Measurements from ENCODE around the gene ZRANB1. TPM values are rescaled to one million over a fixed set of nuclear protein-coding genes. Genes with fewer than 3 reads are reported as not detected.

The ZRANB1 gene
- total RNA-seq, 4 donors from 2014 or later = 35.5 to 44.7 (median 37.4) TPM

GRCh38 chr10:124999433-125000365 lies 57.8 kb downstream of the ZRANB1 start:
- TF ChIP-seq CTCF (IDR thresholded peaks at IDR 0.05; ENCODE audit: low read depth) = no peak

GRCh38 chr10:125000366-125001312 lies 58.7 kb downstream of the ZRANB1 start:
- no peak for TF ChIP-seq CTCF (IDR thresholded peaks at IDR 0.05; ENCODE audit: low read depth)

GRCh38 chr10:125001313-125002046 lies 59.6 kb downstream of the ZRANB1 start:
- no peak for TF ChIP-seq CTCF (IDR thresholded peaks at IDR 0.05; ENCODE audit: low read depth)

GRCh38 chr10:125002047-125002422 lies 60.1 kb downstream of the ZRANB1 start:
- TF ChIP-seq CTCF (IDR thresholded peaks at IDR 0.05; ENCODE audit: low read depth) = no peak

- TF ChIP-seq CTCF (IDR thresholded peaks at IDR 0.05; ENCODE audit: low read depth) = no peak
These were observed 60.7 kb downstream of the ZRANB1 start for GRCh38 chr10:125002423-125003145.

- no peak for TF ChIP-seq CTCF (IDR thresholded peaks at IDR 0.05; ENCODE audit: low read depth)
These were observed 61.4 kb downstream of the ZRANB1 start for GRCh38 chr10:125003146-125003900.

Measured in subcutaneous adipose tissue (tissue), 4 donors.